HCT116 (cell line): Measurements from ENCODE around the gene SRRT. TPM values are rescaled to one million over a fixed set of nuclear protein-coding genes. Genes with fewer than 3 reads are reported as not detected.

Experiments used
- ATAC-seq: fragments of 200-7000 bp; cut with Tn5 transposase; 2 replicates; pipeline ENCODE4 v1.9.1; 2020; ENCODE audit warnings: mild to moderate bottlenecking, moderate library complexity
- BruUV-seq: library from RNA; stranded (reverse); fragments of 400-500 nt; replicated peaks from 2 replicates; lab custom pipeline; 2021; lab: Mats Ljungman, UMichigan
- CTCF ChIA-PET: fragments of 300-600 bp; sonication (Branson Sonifier 250); formaldehyde crosslinking; loops from one replicate; lab custom pipeline; 2021; ENCODE audit warnings: antibody characterized with exemption; lab: Charles Lee
- POLR2A ChIA-PET: fragments of 300-600, 350-600 bp; sonication (Branson Sonifier 250); formaldehyde crosslinking; loops from one replicate; lab custom pipeline; 2021; ENCODE audit warnings: antibody characterized with exemption; lab: Charles Lee
- RAD21 ChIA-PET, 2 experiments: fragments of 300-600 bp; sonication (Branson Sonifier 250); formaldehyde crosslinking; loops; one replicate each; lab custom pipeline; 2023; ENCODE audit warnings: low total read pairs in 2 of 2; ENCODE audit not compliant: uncharacterized antibody in 2 of 2, unreplicated experiment in 2 of 2, low non-redundant PET in 1 of 2; lab: Charles Lee
- DNase-seq: peaks from one replicate; pipeline ENCODE4 v3.0.0-alpha.2; 2010; ENCODE audit warnings: low read depth, low spot score
- H2AFZ ChIP-seq: fragments of 200-600 bp; shearing (Covaris generic), sonication (generic); 2 replicates; pipeline ENCODE4 v1.6.1; 2017; ENCODE audit warnings: low read depth, mixed run types, mixed read lengths, antibody characterized with exemption, low read length; ENCODE audit not compliant: poor library complexity, severe bottlenecking
- H3K27ac ChIP-seq: 2 replicates; pipeline ENCODE4 v1.5.1; 2012; ENCODE audit warnings: low read depth, low read length
- H3K27me3 ChIP-seq: fragments of 200-600 bp; sonication (generic); 2 replicates; pipeline ENCODE4 v1.6.1; 2016; ENCODE audit warnings: mixed run types, low read length, mixed read lengths; ENCODE audit not compliant: insufficient read depth
- H3K36me3 ChIP-seq, 2 experiments: fragments of 200-500 bp in 1 of 2; fragments of 200-600 bp in 1 of 2; sonication (Bioruptor generic) in 1 of 2; sonication (generic) in 1 of 2; 2 replicates each; pipeline versions ENCODE4 v1.5.1 to v1.6.1; 2014 to 2016; ENCODE audit warnings: low read length in 2 of 2, inconsistent platforms in 1 of 2, mixed read lengths in 1 of 2, mixed run types in 1 of 2; ENCODE audit not compliant: insufficient read depth in 2 of 2, control insufficient read depth in 1 of 2
- H3K4me1 ChIP-seq, 2 experiments: fragments of 200-600 bp in 1 of 2; sonication (generic) in 1 of 2; 2 replicates each; pipeline versions ENCODE4 v1.5.1 to v1.6.1; 2012 to 2017; ENCODE audit warnings: low read length in 2 of 2, inconsistent platforms in 1 of 2, mild to moderate bottlenecking in 1 of 2, mixed read lengths in 1 of 2, mixed run types in 1 of 2, moderate library complexity in 1 of 2; ENCODE audit not compliant: insufficient read depth in 2 of 2, control insufficient read depth in 1 of 2
- H3K4me2 ChIP-seq: fragments of 200-600 bp; sonication (generic); 2 replicates; pipeline ENCODE4 v1.6.1; 2017; ENCODE audit warnings: mixed run types, low read length, mixed read lengths
- H3K4me3 ChIP-seq, 2 experiments: fragments of 200-600 bp in 1 of 2; sonication (generic) in 1 of 2; replicated peaks in 1 of 2; 2 replicates each; pipeline ENCODE4 v1.5.1; 2011 to 2016; ENCODE audit warnings: low read length in 2 of 2, control low read depth in 1 of 2, low read depth in 1 of 2, mild to moderate bottlenecking in 1 of 2, mixed read lengths in 1 of 2, mixed run types in 1 of 2
- H3K79me2 ChIP-seq: fragments of 200-600 bp; sonication (generic); 2 replicates; pipeline ENCODE4 v1.6.1; 2017; ENCODE audit warnings: mild to moderate bottlenecking, mixed run types, low read length, moderate library complexity, mixed read lengths; ENCODE audit not compliant: insufficient read depth
- H3K9ac ChIP-seq: fragments of 200-600 bp; sonication (generic); 2 replicates; pipeline ENCODE4 v1.6.1; 2016; ENCODE audit warnings: low read length, mixed read lengths
- H3K9me2 ChIP-seq: fragments of 200-600 bp; sonication (generic), shearing (Covaris generic); 2 replicates; pipeline ENCODE4 v1.6.1; 2017; ENCODE audit warnings: mixed run types, mild to moderate bottlenecking, moderate library complexity; ENCODE audit not compliant: insufficient read depth
- H3K9me3 ChIP-seq, 2 experiments: fragments of 200-500 bp in 1 of 2; fragments of 200-600 bp in 1 of 2; sonication (Bioruptor generic) in 1 of 2; sonication (generic) in 1 of 2; 2 replicates each; pipeline ENCODE4 v1.6.1; 2014 to 2017; ENCODE audit warnings: low read length in 2 of 2, mixed read lengths in 2 of 2, inconsistent platforms in 1 of 2, low read depth in 1 of 2, mild to moderate bottlenecking in 1 of 2, mixed run types in 1 of 2, moderate library complexity in 1 of 2; ENCODE audit not compliant: control insufficient read depth in 1 of 2, insufficient read depth in 1 of 2
- H4K20me1 ChIP-seq: fragments of 200-600 bp; sonication (generic), shearing (Covaris generic); 2 replicates; pipeline ENCODE4 v1.6.1; 2017; ENCODE audit warnings: mixed run types, mild to moderate bottlenecking, moderate library complexity; ENCODE audit not compliant: insufficient read depth
- CTCF ChIP-seq, 3 experiments: fragments of 200-600 bp in 1 of 3; sonication (generic) in 1 of 3; IDR thresholded peaks in 2 of 3; conservative IDR thresholded peaks in 1 of 3; 2 replicates each; pipeline ENCODE4 v1.5.1; 2012 to 2017; ENCODE audit warnings: low read depth in 2 of 3, low read length in 2 of 3, antibody characterized with exemption in 1 of 3, borderline replicate concordance in 1 of 3, control low read depth in 1 of 3, mild to moderate bottlenecking in 1 of 3, mixed read lengths in 1 of 3, mixed run types in 1 of 3, moderate library complexity in 1 of 3; ENCODE audit not compliant: insufficient read depth in 1 of 3
- EGR1 ChIP-seq: IDR thresholded peaks from 2 replicates; pipeline ENCODE4 v1.6.1; 2012; ENCODE audit warnings: low read depth
- ELF1 ChIP-seq: IDR thresholded peaks from 2 replicates; pipeline ENCODE4 v1.6.1; 2012; ENCODE audit warnings: low read depth, borderline replicate concordance
- EZH2 ChIP-seq: fragments of 200-600 bp; sonication (generic); IDR thresholded peaks from 2 replicates; pipeline ENCODE4 v1.6.1; 2017; ENCODE audit warnings: antibody characterized with exemption, mixed run types
- EZH2phosphoT487 ChIP-seq: fragments of 200-600 bp; IDR thresholded peaks from 2 replicates; pipeline ENCODE4 v1.6.1; 2018; ENCODE audit warnings: antibody characterized with exemption, borderline replicate concordance
- MAX ChIP-seq: IDR thresholded peaks from 2 replicates; pipeline ENCODE4 v1.6.1; 2012
- POLR2A ChIP-seq: IDR thresholded peaks from 2 replicates; pipeline ENCODE4 v1.7.0; 2011; ENCODE audit warnings: borderline replicate concordance; ENCODE audit not compliant: insufficient read depth, insufficient read length; ENCODE audit errors: extremely low read depth
- intact Hi-C: fragments of 100-400 bp; cut with micrococcal nuclease; formaldehyde crosslinking; loops from 2 replicates; pipeline ENCODE4 v1.10.0; 2022
- total RNA-seq: library from RNA; stranded (reverse); gene quantifications from one replicate; pipeline ENCODE4 v1.2.1, GENCODE V29; 2021; ENCODE audit not compliant: unreplicated experiment

The SRRT gene
- total RNA-seq, 1 experiment from 2014 or later: 252 TPM

GRCh38 chr7:100887516-100888290 lies 12.8 kb downstream of the SRRT start:
- BruUV-seq: TSS peak; percentile 52
- Histone ChIP-seq H2AFZ (no peak overlapping the region), H3K27me3 (no peaks in the 10 kb centered on the region), H3K4me1 (peaks cover 8 to 45% of the 10 kb centered on the region in 2 experiments), H4K20me1 (no peaks in the 10 kb centered on the region), H3K79me2 (peaks cover 58% of the 10 kb centered on the region), H3K4me3 (no peak overlapping the region), H3K9ac (peak overlapping the region; percentile 97; the same call in 1 of the 2 replicates), H3K4me2 (peak overlapping the region; percentile 98), H3K36me3 (peaks cover 39 to 63% of the 10 kb centered on the region in 2 experiments; a peak in 3 of 4 replicates), H3K9me2 (no peaks in the 10 kb centered on the region), H3K9me3 (no peaks in the 10 kb centered on the region), H3K27ac (peak overlapping the region; percentile 78)
- no peak for ATAC-seq
- no peak for DNase-seq
- TF ChIP-seq EZH2: no peak
- no peak for TF ChIP-seq EZH2phosphoT487
- no peak for TF ChIP-seq ELF1
- TF ChIP-seq POLR2A: no peak
- TF ChIP-seq CTCF (IDR thresholded peaks at IDR 0.05 in 2 of 3, conservative IDR thresholded peaks at IDR 0.05 in 1 of 3; ENCODE audit: borderline replicate concordance in 1 of 3, insufficient read depth in 1 of 3, low read depth in 2 of 3, low read length in 2 of 3): no peak
- TF ChIP-seq MAX: no peak
- no peak for TF ChIP-seq EGR1
- intact Hi-C loops: no loop called here
- CTCF ChIA-PET: no interaction called here
- POLR2A ChIA-PET: interaction anchor here (2.7 kb wide), 1 partner anchor 13 kb away, joined by 31 read pairs; the partner anchor contains the start of gene SRRT
- RAD21 ChIA-PET: no interaction called here
